ENCODE data around the gene CCDC61.

CCDC61 gene, protein sequence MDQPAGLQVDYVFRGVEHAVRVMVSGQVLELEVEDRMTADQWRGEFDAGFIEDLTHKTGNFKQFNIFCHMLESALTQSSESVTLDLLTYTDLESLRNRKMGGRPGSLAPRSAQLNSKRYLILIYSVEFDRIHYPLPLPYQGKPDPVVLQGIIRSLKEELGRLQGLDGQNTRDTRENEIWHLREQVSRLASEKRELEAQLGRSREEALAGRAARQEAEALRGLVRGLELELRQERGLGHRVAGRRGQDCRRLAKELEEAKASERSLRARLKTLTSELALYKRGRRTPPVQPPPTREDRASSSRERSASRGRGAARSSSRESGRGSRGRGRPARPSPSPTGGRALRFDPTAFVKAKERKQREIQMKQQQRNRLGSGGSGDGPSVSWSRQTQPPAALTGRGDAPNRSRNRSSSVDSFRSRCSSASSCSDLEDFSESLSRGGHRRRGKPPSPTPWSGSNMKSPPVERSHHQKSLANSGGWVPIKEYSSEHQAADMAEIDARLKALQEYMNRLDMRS

GRCh38 chr19:45994998-45995714, at the start of gene CCDC61:
TSS of gene CCDC61 (plus strand) at chr19:45995467. CDS start at chr19:46003019, 7,552 bp downstream.
- peak; percentile 91 to 92 for DNase-seq (ENCODE audit: low read depth in 2 of 2)

DNA sequence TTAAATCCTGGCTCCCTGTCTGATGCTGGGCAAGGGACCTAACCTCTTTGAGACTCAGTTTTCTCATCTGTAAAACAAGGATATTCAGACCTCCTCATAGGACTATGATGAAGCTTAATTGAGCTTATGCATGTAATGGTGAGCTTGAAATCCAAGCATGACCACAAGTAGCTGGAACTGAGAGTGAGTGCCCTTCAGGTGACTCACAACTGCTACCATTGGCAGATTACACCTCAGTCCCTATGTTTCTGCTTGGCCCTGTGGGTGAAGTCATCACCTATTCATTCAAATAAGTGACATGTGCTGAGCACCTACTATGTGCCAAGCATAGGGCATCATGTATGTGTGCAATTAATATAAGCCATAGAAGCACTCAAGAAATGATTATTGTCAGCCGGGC, 47.3 kb upstream of the CCDC61 start:
- no peak for DNase-seq (ENCODE audit: low read depth in 2 of 2)

GRCh38 chr19:45952341-45952685, 43.0 kb upstream of the CCDC61 start:
- no peak for DNase-seq (ENCODE audit: low read depth in 2 of 2)

DNA sequence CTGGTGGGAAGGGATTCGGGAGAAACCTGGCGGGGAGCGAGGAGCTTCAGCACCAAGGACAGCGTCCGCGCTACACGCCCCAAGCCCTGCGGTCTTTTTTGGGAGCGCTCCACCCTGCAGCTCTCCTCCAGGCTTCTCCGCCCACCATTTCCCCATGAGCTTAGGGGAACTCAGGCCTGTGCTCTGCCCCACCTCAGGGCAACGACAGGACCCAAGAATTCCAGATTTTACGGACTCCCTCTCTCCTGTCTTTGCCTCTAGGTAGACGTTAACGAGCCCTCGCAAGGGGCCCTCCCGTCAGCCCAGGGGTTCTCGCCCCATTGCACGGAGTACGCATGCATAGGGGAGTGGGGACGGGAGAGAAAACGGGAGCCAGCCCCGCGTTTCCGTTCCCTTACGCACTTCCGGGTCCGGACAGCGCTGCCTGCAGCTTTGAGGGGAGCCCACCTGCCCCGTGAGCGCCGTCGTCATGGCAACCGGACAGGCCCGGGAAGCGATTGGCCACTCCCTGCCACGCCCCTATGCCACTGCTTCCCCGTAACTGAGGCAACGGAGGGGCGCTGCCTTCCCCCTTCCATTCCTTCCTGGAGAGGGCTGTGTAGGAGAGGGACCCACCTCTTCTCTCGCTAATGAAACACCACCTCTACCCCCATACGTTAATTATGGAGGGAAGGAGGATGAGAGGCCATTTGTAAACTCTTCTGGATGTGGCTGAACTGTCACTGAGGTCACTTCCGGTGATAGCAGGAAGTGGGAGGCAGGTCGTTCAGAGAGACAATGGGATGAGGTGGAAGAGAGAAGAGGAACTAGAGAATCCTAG, 42.4 kb upstream of the CCDC61 start:
- peak; percentile 12 to 15 for DNase-seq (ENCODE audit: low read depth in 2 of 2)

DNA sequence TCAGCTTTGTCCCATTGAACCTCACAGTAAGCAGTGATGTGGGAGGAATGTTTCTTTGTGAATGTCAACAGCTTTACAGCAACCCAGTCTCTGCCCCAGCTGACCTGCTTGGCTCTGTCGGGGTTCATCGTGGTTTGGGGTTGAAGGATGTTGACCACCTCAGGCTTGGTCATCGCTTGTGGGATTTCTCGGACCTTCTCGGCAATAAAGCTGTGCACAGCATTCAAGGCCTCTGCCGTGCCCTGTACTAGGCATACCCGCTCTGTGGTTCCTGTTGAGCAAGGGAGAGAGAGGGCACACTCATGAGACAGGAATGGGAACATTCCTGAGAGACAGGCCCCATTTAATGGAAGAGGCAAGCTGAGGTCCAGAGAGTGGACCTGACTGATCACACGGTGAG, 41.6 kb upstream of the CCDC61 start:
- DNase-seq (ENCODE audit: low read depth in 2 of 2): no peak

- DNase-seq (ENCODE audit: low read depth in 2 of 2): no peak
These were observed 41.1 kb upstream of the CCDC61 start for GRCh38 chr19:45954156-45954555.

DNA sequence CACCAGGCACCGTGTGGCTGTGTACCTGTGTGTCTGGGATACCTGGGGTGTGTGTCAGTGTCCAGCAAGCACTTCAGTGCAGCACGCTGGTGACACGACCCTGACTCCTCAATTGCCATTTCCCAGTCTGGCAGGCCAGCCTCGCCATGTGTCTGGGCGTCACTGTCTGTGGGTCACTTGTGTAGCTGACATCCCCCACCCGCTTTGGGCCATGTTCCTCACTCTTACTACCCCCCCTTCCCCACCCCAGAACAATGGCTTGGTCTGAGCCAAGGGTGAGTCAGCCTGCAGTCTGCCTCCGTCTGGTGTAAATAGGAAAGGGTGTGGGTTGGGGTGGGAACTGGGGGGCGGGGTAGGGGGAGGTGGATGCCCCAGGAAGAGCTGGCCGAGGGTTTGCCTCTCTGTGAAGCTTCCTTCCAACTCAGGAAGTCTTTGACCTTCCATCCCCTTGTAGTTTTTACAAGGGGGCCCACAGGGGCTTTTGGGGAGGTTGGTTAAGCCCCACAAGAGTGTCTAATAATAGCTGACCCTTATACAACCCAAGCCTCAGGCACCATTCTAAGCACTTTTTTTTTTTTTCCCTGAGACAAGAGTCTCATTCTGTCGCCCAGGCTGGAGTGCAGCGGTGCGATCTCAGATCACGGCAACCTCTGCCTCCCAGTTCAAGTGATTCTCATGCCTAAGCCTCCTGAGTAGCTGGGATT, 39.2 kb upstream of the CCDC61 start:
- no peak for DNase-seq (ENCODE audit: low read depth in 2 of 2)

DNA sequence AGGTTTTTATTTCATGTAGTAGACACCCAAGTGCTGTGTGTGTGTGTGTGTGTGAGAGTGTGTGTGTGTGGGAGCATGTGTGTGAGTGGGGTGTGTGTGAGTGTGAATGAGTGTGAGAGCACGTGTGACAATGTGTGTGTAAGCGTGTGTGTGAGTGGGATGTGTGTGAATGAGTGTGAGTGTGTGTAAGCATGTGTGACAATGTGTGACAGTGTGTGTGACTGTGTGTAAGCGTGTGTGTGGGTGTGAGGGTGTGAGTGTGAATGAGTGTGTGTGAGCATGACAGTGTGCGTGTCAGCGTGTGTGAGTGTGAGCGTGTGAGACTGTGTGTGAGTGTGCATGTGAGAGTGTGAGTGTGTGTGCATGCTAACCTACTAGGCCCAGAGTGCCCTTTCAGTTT, 36.9 kb upstream of the CCDC61 start:
- no peak for DNase-seq (ENCODE audit: low read depth in 2 of 2)

DNA sequence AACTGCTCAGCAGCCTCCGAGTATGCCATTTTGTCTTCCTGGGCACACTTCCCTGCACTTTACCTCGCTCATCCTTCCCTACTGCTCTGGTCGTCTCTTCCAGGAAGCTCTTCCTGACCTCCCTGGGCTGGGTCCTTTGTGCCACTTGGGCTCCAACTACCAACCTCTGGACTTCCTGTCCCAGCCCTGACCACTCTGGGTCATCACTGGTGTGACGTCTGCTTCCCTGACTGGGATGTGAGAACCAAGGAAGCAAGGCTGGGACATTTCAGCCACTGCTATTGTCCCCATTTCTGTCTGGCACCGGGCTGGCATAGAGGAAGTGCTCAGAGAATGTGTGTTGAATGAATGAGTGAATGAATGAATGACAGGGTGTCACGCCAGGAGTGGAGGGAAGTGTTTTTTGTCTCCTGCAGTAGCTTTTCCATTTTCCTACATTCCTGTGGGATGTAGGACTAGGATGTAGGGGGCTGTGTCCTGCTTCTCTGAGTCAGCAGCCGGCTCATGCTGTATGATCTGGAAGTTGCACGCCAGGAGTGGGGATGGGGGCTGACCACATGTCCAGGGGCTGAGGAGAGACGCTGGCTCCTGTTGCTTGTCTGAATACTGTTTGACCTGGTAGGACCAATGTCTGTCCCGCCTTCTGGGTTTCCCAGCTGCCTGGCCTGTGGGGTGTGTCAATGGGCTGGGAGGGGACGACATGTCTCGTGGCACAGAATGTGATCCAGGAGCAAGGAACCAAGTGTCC, 36.3 kb upstream of the CCDC61 start:
- DNase-seq (ENCODE audit: low read depth in 2 of 2): no peak

DNA sequence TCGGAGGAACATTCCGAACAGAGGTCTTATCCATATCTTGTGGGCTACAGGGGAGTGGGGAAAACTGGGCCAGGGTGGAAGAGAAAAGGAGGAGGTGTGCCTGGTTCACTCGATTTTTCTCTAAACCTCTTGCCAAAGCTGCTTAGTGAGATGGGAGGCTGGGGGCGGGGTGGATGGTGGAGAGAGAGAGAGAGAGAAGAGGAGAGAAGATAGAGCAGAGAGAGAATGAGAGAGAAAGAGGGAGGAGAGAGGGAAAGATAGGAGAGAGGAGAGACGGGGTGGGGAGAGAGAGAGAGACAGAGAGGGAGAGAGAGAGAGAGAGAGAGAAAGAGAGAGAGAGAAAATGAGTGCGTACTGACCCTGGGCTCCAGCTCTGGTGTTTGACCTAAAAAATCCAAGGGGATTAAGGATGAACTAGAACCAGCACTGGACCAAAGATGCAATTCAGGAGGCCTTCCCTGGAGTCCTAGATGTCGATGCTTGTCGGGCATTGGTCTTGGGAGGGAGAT, 35.7 kb upstream of the CCDC61 start:
- no peak for DNase-seq (ENCODE audit: low read depth in 2 of 2)

DNA sequence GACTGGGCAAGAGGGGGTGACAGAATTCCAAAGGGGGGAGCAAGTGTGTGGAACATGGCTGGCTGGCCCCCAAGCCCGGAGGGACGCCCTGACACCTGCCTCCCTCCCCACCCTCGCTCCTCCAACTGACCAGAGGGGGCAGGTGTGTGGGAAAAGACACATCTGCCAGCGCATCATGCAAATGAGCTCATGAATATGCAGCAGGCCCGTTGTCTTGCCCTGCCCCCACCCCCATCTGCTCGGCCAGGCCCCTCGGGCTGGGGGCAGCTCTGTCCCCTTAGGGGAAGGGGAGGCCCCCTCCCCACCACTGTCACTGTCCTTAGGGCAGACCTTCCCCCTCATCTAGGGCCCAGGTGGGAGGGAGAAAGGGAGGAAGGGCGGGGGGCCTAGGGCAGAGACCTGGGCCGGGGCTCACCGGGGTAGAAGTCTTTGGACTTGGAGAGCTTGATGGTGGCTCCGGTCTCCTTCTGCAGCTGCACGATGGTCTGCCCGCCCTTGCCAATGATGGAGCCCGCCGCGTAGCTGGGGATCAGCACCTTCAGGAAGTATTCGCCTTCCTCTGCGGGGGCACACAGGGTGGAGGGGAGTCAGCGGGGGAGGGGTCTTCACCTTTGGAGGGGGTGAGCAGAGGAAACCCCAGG, 34.6 kb upstream of the CCDC61 start:
- DNase-seq (ENCODE audit: low read depth in 2 of 2): no peak

GRCh38 chr19:45962021-45962420, 33.2 kb upstream of the CCDC61 start:
- no peak for DNase-seq (ENCODE audit: low read depth in 2 of 2)

- no peak for DNase-seq (ENCODE audit: low read depth in 2 of 2)
These were observed 28.0 kb upstream of the CCDC61 start for GRCh38 chr19:45967246-45967645.

GRCh38 chr19:45968626-45969025, 26.6 kb upstream of the CCDC61 start:
- DNase-seq (ENCODE audit: low read depth in 2 of 2): no peak

DNA sequence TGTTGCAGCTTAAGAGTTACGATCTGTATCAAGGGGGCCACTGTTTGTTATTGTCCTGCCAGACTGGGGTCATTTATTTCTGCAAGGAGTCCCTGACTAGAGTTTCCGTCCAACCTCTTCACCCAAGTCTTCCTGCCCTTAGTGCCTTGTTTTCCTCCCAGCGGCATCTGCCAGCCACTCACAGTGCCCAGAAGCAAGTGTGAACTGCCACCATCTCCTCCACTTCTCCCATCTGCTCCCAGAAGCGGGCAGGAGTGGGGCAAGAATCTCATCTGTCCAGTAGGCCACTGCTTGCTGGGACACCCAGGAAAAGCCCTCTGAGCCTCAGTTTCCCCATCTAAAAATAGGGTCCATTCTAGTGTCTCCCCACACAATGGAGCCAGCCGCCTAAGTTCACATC, 25.6 kb upstream of the CCDC61 start:
- DNase-seq (ENCODE audit: low read depth in 2 of 2): no peak

DNA sequence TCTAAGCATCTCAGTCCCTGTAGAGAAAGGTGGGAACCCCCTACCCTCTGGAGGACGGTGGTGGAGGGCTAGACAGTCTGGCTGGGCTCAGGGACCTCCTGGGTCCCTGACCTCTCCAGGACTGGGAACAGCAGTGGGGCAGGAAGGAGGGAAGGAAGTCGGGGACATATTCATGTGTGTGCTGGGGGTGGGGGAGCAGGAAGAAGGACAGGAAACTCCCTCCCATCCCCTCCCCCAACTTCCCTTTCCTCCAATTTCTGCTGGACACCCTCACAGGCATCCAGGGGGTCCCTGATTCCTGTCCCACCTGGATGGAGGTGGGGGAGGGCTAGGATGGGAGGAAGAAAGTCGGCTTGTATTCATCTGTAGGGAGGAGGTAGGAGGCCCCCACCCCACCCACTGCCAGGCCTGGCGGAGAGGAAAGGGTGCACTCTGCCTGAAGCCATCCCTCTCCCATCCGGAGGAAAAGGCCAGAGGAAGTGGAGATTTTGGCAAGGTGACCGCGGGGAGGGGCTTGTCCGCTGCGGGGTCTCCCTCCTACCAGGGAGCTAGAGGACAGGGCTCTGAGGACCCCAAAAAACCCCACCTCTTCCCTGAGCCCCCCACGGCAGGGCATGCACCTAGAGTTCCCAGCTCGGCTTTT, 23.9 kb upstream of the CCDC61 start:
- DNase-seq (ENCODE audit: low read depth in 2 of 2): no peak

GRCh38 chr19:45972081-45972946, 23.0 kb upstream of the CCDC61 start:
- DNase-seq (ENCODE audit: low read depth in 2 of 2): no peak

GRCh38 chr19:45972947-45973540, 22.2 kb upstream of the CCDC61 start:
- DNase-seq (ENCODE audit: low read depth in 2 of 2): no peak
